GM03348 (cell line): ENCODE results near the gene TLE2.

Experiments
- DNase-seq: peaks from one replicate; pipeline ENCODE4 v3.0.0; 2012; ENCODE audit warnings: low spot score

The TLE2 gene

GRCh38 chr19:3036119-3036976 lies 7.3 kb upstream of the TLE2 start:
- peak; percentile 96 for DNase-seq

- DNase-seq: peak; percentile 100
These were observed 6.5 kb upstream of the TLE2 start for GRCh38 chr19:3035542-3036118.

GRCh38 chr19:3034656-3035541 lies 5.8 kb upstream of the TLE2 start:
- DNase-seq: peak; percentile 53

DNA sequence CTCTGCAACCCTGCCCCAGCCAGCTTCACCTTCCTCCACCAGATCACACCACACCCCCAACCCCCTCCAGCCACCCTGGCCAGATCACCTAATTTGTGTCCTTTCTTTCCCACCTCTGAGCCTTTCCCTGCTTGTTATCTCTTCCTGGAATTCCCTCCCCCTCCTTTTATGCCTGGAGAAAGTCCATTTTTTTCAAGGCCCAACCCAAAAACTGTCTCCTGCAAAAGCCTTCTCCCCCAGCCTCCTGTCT lies 5.3 kb upstream of the TLE2 start:
- no peak for DNase-seq

- no peak for DNase-seq
These were observed 4.7 kb upstream of the TLE2 start for GRCh38 chr19:3033595-3034405.

- DNase-seq: no peak
These were observed 2.5 kb upstream of the TLE2 start for GRCh38 chr19:3031607-3031867.

- no peak for DNase-seq
These were observed 595 bp downstream of the TLE2 start for GRCh38 chr19:3028305-3029064.

DNA sequence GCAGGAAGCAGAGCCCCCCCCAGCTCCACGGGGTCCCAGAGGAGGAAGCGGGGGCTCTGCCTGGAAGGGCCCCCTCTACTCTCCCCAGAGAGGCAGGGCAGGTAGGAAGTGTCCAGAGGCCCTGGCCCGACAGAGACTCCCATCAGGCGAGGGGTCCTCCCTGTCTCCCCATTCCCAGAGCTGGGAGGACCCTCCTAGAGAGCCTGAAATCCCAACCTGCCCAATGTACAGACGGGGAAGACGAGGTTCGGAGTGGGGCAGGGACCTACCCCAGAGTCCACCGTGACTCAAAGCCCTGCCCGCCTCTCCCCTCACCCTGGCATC lies 1.1 kb downstream of the TLE2 start:
- DNase-seq: no peak

GRCh38 chr19:3027292-3027691 lies 1.8 kb downstream of the TLE2 start:
- DNase-seq: no peak

DNA sequence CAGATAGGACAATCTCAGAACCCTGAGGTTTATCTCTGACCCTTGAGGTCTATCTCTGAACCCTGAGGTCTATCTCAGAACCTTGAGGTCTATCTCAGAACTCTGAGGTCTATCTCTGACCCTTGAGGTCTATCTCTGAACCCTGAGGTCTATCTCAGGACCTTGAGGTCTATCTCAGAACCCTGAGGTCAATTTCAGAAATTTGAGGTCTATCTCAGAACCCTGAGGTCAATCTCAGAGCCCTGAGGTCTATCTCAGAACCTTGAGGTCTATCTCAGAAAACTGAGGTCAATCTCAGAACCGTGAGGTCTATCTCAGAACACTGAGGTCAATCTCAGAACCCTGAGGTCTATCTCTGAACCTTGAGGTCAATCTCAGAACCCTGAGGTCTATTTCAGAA lies 2.3 kb downstream of the TLE2 start:
- DNase-seq: no peak

- DNase-seq: no peak
These were observed 3.6 kb downstream of the TLE2 start for GRCh38 chr19:3025549-3025886.

DNA sequence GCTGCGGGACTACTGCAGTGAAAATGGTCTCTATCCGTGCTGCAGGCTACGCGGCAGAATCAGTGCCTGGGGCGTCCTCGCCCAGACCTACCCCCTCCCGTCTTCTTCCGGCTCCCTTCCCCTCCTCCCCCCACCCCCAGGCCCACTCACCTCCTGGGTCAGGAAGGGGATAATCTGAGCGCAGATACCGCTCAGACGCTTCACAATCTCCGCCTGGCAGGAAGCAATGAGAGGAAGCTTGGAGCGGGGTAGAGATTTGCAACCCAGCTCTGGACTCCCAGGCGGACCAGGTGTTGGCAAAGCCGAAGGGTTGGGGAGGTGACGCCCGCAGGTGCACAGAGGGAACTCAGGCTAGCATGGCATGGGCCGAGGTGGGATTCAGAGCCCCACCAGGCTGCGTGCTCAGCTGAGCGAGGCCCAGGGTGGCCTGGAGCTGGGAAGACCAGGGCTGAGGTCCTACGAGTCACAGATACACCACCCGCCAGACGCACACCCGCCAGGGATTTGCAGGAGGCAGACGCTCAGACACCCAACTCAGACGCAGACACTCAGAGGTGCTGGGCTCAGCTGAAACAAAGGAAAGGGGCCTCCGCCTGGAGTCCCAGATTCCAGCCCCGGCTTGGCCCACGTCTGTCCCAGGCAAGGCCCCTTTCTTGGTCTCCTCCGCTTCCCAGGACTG lies 4.1 kb downstream of the TLE2 start:
- DNase-seq: no peak

DNA sequence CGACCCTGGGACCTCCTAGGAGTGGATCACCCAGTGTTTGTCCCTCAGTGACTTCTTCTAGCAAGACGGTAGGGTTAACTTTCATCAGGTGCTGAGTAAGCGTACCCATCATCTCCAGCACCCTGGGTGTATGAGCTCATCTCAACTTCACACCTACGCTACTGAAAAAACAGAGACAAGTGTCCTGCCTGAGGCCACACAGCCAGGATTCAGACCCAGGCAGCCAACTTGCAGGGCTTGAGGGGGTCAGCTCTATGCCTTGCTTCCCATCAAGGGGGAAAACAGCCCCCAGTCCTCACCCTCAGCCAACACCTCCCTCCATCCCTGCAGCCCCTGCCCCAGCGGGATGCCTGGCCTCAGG lies 4.6 kb downstream of the TLE2 start:
- no peak for DNase-seq

DNA sequence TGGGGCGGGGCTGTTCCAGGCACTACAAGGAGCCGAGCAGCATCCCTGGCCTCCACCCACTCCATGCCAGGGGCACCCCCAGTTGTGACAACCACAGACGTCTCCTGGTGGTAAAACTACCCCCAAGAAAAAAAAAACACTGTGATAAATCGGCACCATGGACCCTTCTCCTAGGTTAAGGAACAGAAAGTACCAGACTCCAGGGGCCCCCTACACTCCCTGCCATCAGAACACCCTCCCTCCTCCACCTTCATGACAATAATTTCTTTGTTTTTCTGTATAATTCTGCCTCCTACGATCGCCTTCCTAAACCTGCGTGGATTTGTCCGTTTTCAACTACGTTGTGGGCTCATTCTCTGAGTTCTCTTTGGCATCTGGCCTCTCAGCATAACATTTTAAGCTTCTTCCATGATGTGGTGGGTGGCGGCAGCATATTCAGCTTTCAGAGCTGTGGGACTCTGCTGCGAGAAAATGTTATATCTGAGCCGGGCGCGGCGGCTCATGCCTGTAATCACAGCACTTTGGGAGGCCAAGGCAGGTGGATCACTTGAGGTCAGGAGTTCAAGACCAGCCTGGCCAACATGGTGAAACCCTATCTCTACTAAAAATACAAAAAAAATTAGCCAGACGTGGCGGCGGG lies 8.6 kb downstream of the TLE2 start:
- DNase-seq: no peak

DNA sequence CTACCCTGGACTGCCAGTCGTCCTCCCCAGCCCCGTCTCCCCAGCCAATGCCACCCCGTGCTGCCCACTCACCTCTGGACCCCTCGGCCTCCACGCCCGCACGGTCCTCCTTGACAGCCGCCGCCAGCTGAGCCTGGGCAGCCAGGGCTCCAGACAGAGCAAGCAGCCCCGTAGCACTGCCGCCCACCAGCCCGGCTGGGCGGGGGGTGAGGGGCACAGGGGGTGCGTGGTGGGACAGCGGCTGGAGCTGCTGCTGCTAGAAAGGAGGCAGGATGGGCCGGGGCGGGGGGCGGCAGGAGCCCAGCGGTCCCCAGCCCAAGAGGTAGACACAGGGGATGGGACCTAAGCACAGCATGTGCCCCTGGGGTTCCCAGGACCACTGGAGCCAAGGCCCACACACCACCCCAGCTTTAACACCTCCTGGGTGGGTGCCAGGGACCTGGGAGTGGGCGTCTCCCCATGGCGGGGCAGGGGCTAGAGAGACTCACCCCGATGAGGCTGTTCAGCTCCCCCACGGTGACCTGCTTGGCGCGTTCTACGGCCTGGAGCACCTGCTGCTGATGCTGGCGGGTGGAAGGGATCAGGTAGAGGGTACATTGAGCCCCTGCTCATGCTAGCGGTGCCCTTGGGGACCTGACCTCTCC lies 9.7 kb downstream of the TLE2 start:
- no peak for DNase-seq

DNA sequence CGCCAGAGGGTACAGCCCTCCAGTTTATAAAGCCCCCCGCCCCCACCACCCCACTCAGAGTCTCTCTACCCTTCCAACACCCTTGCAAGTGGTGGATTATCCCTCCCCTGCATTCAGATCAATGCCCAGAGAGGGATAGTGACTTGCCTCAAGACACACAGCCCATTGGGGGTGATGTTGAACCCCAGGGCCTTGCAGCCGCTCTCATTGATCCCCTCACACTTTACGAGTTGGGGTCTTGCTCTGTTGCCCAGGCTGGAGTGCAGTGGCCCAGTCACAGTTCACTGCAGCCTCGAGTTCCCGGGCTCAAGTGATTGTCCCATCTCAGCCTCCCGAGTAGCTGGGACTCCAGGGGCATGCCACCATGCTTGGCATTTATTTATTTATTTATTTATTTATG lies 11.2 kb downstream of the TLE2 start:
- no peak for DNase-seq

DNA sequence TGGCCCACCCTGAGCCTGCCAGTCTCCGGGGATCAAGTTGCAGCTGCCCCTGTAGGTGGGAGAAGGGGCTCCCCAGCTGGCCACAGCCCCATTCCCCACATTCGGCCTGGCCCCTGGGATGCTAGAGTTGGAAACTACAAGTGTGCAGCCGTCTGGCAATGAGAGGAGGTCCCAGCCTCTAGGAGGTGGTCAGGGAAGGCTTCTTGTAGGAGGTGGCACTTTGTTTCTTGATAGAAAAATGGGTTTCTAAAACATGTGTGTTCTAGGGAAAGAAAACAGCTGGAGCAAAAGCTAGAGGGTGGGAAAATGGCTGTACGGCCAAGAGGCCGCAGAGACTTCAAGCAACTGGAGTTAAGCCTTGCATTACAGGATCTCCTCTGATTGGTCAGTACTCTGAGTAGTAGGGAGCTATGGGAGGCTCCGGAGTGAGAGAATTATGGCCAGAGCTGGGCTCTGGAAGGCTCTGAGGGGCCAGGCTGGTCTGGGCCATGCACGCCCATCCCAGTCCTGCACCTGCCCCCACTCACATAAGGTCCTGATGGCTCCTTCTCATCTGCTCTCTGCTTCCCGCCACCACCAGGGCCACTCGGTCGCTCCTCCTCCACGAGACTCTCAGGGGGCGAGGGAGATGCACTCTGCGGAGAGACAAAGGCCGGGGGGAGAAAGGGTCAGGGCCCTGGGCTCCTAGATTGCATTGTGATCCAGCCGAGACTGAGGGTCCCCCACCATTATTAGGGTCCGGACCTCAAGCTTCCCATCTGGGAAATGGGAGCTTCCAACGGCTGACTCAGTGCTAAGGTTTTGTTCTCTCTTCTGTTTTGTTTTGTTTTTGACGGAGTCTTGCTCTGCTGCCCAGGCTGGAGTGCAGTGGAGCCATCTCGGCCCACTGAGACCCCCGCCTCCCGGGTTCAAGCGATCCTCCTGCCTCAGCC lies 13.7 kb downstream of the TLE2 start:
- no peak for DNase-seq

- no peak for DNase-seq
These were observed 14.9 kb downstream of the TLE2 start for GRCh38 chr19:3014135-3014534.

DNA sequence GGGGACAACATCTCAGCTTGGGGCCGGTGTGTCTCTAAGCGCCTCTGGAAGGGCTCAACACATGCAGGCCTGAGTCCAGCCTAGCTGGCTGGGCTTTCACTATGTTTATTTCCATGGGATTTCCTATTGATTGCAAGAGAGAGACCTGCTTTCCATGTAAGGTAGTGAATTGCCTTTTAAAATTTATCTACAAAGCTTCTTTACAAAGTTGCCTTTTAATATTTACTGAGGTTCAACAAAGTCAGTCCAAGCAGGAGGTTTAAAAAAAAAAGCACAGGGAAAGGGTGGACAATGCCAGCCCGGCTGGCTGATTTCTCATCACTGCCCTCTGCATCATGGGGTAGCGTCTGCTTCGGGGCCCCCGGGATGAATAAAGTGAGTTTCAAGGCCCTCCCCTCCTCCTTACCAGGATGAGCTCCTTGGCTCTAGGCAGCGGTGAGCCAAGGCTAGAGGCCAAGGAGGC lies 15.8 kb downstream of the TLE2 start:
- DNase-seq: no peak
